Measurements from ENCODE around the gene NKAIN2. TPM values are rescaled to one million over a fixed set of nuclear protein-coding genes. Genes with fewer than 3 reads are reported as not detected.

Gene NKAIN2
- total RNA-seq, 1 donor, result under 0.01 TPM

- H3K4me3 ChIP-seq (ENCODE audit: low read depth, low read length), result no peak overlapping the region
- no peak for TF ChIP-seq CTCF (IDR thresholded peaks at IDR 0.05; ENCODE audit: insufficient read depth, low read length)
- no peak for DNase-seq (ENCODE audit: low read depth)
Measured at GRCh38 chr6:123844011-123844410, 40.3 kb downstream of the NKAIN2 start.

- no peak for DNase-seq (ENCODE audit: low read depth)
- TF ChIP-seq CTCF (IDR thresholded peaks at IDR 0.05; ENCODE audit: insufficient read depth, low read length), result no peak
- H3K4me3 ChIP-seq (ENCODE audit: low read depth, low read length), result no peak overlapping the region
Measured at GRCh38 chr6:123848347-123848746, 44.7 kb downstream of the NKAIN2 start.

- no peak for TF ChIP-seq CTCF (IDR thresholded peaks at IDR 0.05; ENCODE audit: insufficient read depth, low read length)
- DNase-seq (ENCODE audit: low read depth), result no peak
- H3K4me3 ChIP-seq (ENCODE audit: low read depth, low read length), result no peak overlapping the region
Measured at GRCh38 chr6:123849406-123849805, 45.7 kb downstream of the NKAIN2 start.

GRCh38 chr6:123850555-123850954 is 46.9 kb downstream of the NKAIN2 start:
- no peak for TF ChIP-seq CTCF (IDR thresholded peaks at IDR 0.05; ENCODE audit: insufficient read depth, low read length)
- H3K4me3 ChIP-seq (ENCODE audit: low read depth, low read length), result no peak overlapping the region
- DNase-seq (ENCODE audit: low read depth), result no peak

- H3K4me3 ChIP-seq (ENCODE audit: low read depth, low read length), result no peak overlapping the region
- no peak for TF ChIP-seq CTCF (IDR thresholded peaks at IDR 0.05; ENCODE audit: insufficient read depth, low read length)
- no peak for DNase-seq (ENCODE audit: low read depth)
Measured at GRCh38 chr6:123854201-123854600, 50.5 kb downstream of the NKAIN2 start.

- no peak for DNase-seq (ENCODE audit: low read depth)
- no peak overlapping the region for H3K4me3 ChIP-seq (ENCODE audit: low read depth, low read length)
- TF ChIP-seq CTCF (IDR thresholded peaks at IDR 0.05; ENCODE audit: insufficient read depth, low read length), result no peak
Measured at GRCh38 chr6:123855506-123855905, 51.8 kb downstream of the NKAIN2 start.

- no peak overlapping the region for H3K4me3 ChIP-seq (ENCODE audit: low read depth, low read length)
- TF ChIP-seq CTCF (IDR thresholded peaks at IDR 0.05; ENCODE audit: insufficient read depth, low read length), result no peak
- no peak for DNase-seq (ENCODE audit: low read depth)
Measured at GRCh38 chr6:123859291-123859690, 55.6 kb downstream of the NKAIN2 start.

Measured in fibroblast of the aortic adventitia (primary cell).